Activated B cell treated with CpG ODN at 0.5 μM for 24 hours (primary cell): Measurements from ENCODE around the gene PRR27. TPM values are rescaled to one million over a fixed set of nuclear protein-coding genes. Genes with fewer than 3 reads are reported as not detected.

Experiments used
- ATAC-seq: fragments of 200-7000 bp; cut with Tn5 transposase; one replicate; pipeline ENCODE4 v1.10.0; 2021; ENCODE audit warnings: low read depth, mild to moderate bottlenecking, moderate library complexity
- CTCF ChIA-PET: fragments of 350-600 bp; sonication (Branson Sonifier 250); formaldehyde crosslinking; loops from one replicate; lab custom pipeline; 2021; ENCODE audit warnings: antibody characterized with exemption; lab: Charles Lee
- POLR2A ChIA-PET: fragments of 350-600 bp; sonication (Branson Sonifier 250); formaldehyde crosslinking; loops from one replicate; lab custom pipeline; 2021; ENCODE audit warnings: antibody characterized with exemption; lab: Charles Lee
- DNase-seq: peaks from one replicate; pipeline ENCODE4 v3.0.0; 2022
- H3K27ac Mint-ChIP-seq: one replicate; pipeline ENCODE4 v1.8.0; 2020; ENCODE audit warnings: mixed read lengths
- H3K27me3 Mint-ChIP-seq: one replicate; pipeline ENCODE4 v1.8.0; 2021; ENCODE audit warnings: mixed read lengths
- H3K36me3 Mint-ChIP-seq: one replicate; pipeline ENCODE4 v1.8.0; 2021; ENCODE audit warnings: low read depth, mixed read lengths
- H3K4me1 Mint-ChIP-seq: one replicate; pipeline ENCODE4 v1.8.0; 2021; ENCODE audit warnings: mixed read lengths
- H3K4me3 Mint-ChIP-seq: one replicate; pipeline ENCODE4 v1.8.0; 2020; ENCODE audit warnings: mild to moderate bottlenecking, mixed read lengths
- H3K9me3 Mint-ChIP-seq: one replicate; pipeline ENCODE4 v1.8.0; 2020; ENCODE audit warnings: mixed read lengths
- CTCF ChIP-seq: fragments of 200-600 bp; IDR thresholded peaks from one replicate; pipeline ENCODE4 v1.8.0; 2022; ENCODE audit warnings: antibody characterized with exemption, mild to moderate bottlenecking
- intact Hi-C: fragments of 100-400 bp; cut with micrococcal nuclease; formaldehyde crosslinking; loops from one replicate; pipeline ENCODE4 v1.15.1; 2024
- total RNA-seq: library from RNA; stranded (reverse); gene quantifications from 2 replicates; pipeline ENCODE4 v1.2.3, GENCODE V29; 2022

Gene PRR27
- total RNA-seq, 1 donor from 2014 or later = not detected

DNA sequence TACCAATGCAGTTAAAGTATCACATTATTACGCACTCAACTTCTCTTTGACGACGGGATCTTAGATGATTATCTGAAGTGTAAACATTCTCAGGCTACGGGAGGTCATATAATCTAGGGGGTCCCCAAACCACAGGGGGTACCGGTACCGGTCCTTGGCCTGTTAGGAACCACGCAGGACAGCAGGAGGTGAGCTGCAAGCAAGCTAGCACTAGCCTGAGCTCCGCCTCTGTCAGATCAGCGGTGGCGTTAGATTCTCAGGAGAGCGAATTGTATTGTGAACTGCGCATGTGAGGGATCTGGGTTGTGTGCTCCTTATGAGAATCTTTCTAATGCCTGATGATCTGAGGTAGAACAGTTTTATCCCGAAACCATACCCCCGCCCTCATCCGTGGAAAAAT is 20.6 kb upstream of the PRR27 start:
- no peak overlapping the region for H3K27ac Mint-ChIP-seq
- no peak for ATAC-seq
- H3K4me3 Mint-ChIP-seq = no peak overlapping the region
- intact Hi-C loops = no loop called here
- POLR2A ChIA-PET = no interaction called here
- H3K9me3 Mint-ChIP-seq = no peaks in the 10 kb centered on the region
- H3K4me1 Mint-ChIP-seq = no peaks in the 10 kb centered on the region
- no peak for TF ChIP-seq CTCF
- H3K36me3 Mint-ChIP-seq = no peaks in the 10 kb centered on the region
- DNase-seq = no peak
- CTCF ChIA-PET = no interaction called here
- H3K27me3 Mint-ChIP-seq = no peaks in the 10 kb centered on the region

- ChIA-PET CTCF (no interaction called here), POLR2A (no interaction called here)
- DNase-seq (no peak), ATAC-seq (no peak)
- Mint-ChIP-seq H3K4me3 (no peak overlapping the region), H3K36me3 (no peaks in the 10 kb centered on the region), H3K27me3 (no peaks in the 10 kb centered on the region), H3K4me1 (no peaks in the 10 kb centered on the region), H3K9me3 (no peaks in the 10 kb centered on the region), H3K27ac (no peak overlapping the region)
- intact Hi-C loops = no loop called here
- TF ChIP-seq CTCF = no peak
These were observed 15.3 kb upstream of the PRR27 start for GRCh38 chr4:70138751-70139150.

- POLR2A ChIA-PET = no interaction called here
- Mint-ChIP-seq H3K27ac (no peak overlapping the region), H3K4me3 (no peak overlapping the region), H3K27me3 (no peaks in the 10 kb centered on the region), H3K9me3 (no peaks in the 10 kb centered on the region), H3K4me1 (no peaks in the 10 kb centered on the region), H3K36me3 (no peaks in the 10 kb centered on the region)
- CTCF ChIA-PET = no interaction called here
- TF ChIP-seq CTCF = no peak
- intact Hi-C loops = no loop called here
- DNase-seq = no peak
- ATAC-seq = no peak
These were observed 2.8 kb upstream of the PRR27 start for GRCh38 chr4:70151271-70151670.

GRCh38 chr4:70152088-70152487 is 1.9 kb upstream of the PRR27 start:
- intact Hi-C loops = no loop called here
- POLR2A ChIA-PET = no interaction called here
- Mint-ChIP-seq H3K4me1 (no peaks in the 10 kb centered on the region), H3K27me3 (no peaks in the 10 kb centered on the region), H3K4me3 (no peak overlapping the region), H3K9me3 (no peaks in the 10 kb centered on the region), H3K27ac (no peak overlapping the region), H3K36me3 (no peaks in the 10 kb centered on the region)
- no peak for ATAC-seq
- no peak for TF ChIP-seq CTCF
- no peak for DNase-seq
- CTCF ChIA-PET = no interaction called here

GRCh38 chr4:70158576-70158975 is 4.5 kb downstream of the PRR27 start:
- no peak for DNase-seq
- Mint-ChIP-seq H3K9me3 (no peaks in the 10 kb centered on the region), H3K27me3 (no peaks in the 10 kb centered on the region), H3K27ac (no peak overlapping the region), H3K4me1 (no peaks in the 10 kb centered on the region), H3K4me3 (no peak overlapping the region), H3K36me3 (no peaks in the 10 kb centered on the region)
- TF ChIP-seq CTCF = no peak
- intact Hi-C loops = no loop called here
- CTCF ChIA-PET = no interaction called here
- ATAC-seq = no peak
- POLR2A ChIA-PET = no interaction called here
